ENCODE measurements around the gene RPRD1A. TPM values are rescaled to one million over a fixed set of nuclear protein-coding genes. Genes with fewer than 3 reads are reported as not detected.
A peak's percentile ranks its signal among the peaks of the same experiment; 100 is the strongest.
"Not testable (repeated sequence)": the region's sequence is repeated elsewhere in the genome, so short reads cannot be mapped to it uniquely, and the experiment has no call there.

Gene RPRD1A
- total RNA-seq, 1 donor from 2014 or later: 62.6 TPM

GRCh38 chr18:36083729-36084128 lies 16.4 kb upstream of the RPRD1A start:
- Mint-ChIP-seq H3K27ac (ENCODE audit: unreplicated experiment) (no peak overlapping the region), H3K36me3 (ENCODE audit: low read depth, unreplicated experiment) (no peaks in the 10 kb centered on the region), H3K4me3 (ENCODE audit: unreplicated experiment) (no peak overlapping the region), H3K4me1 (ENCODE audit: low read depth, unreplicated experiment) (peaks cover 11% of the 10 kb centered on the region), H3K27me3 (ENCODE audit: low read depth, unreplicated experiment) (no peaks in the 10 kb centered on the region), H3K9me3 (ENCODE audit: unreplicated experiment) (peaks cover 16% of the 10 kb centered on the region)
- no peaks in the 10 kb centered on the region for H3K27me3 ChIP-seq (ENCODE audit: insufficient read depth, low read length)
- no peaks in the 10 kb centered on the region for H3K9me3 ChIP-seq (ENCODE audit: insufficient read depth, low read depth, low read length)
- H2AFZ ChIP-seq (ENCODE audit: low read depth, low read length): no peak overlapping the region
- H3K4me1 ChIP-seq (ENCODE audit: insufficient read depth, low read length): no peaks in the 10 kb centered on the region
- FAIRE-seq: no peak
- H3K27ac ChIP-seq (ENCODE audit: low read depth, low read length): no peak overlapping the region
- DNase-seq (ENCODE audit: low read depth): no peak
- H3K79me2 ChIP-seq (ENCODE audit: insufficient read depth, low read length): no peaks in the 10 kb centered on the region
- TF ChIP-seq EZH2 (IDR thresholded peaks at IDR 0.05; ENCODE audit: insufficient read depth, low read length) (no peak), CTCF (IDR thresholded peaks at IDR 0.05; ENCODE audit: insufficient read depth, low read depth, low read length) (no peak)
- no peaks in the 10 kb centered on the region for H3K36me3 ChIP-seq (ENCODE audit: insufficient read depth, low read length)
- H3K4me2 ChIP-seq (ENCODE audit: low read length): no peak overlapping the region
- H3K4me3 ChIP-seq (ENCODE audit: insufficient read depth, low read depth, low read length): no peak overlapping the region
- no peaks in the 10 kb centered on the region for H4K20me1 ChIP-seq (ENCODE audit: insufficient read depth, low read length)
- no peak overlapping the region for H3K9ac ChIP-seq (ENCODE audit: low read length)

- not testable (repeated sequence) for H3K4me3 Mint-ChIP-seq (ENCODE audit: unreplicated experiment); H3K27ac ChIP-seq (ENCODE audit: low read depth, low read length); H3K27ac Mint-ChIP-seq (ENCODE audit: unreplicated experiment); H2AFZ ChIP-seq (ENCODE audit: low read depth, low read length); H3K27me3 Mint-ChIP-seq (ENCODE audit: low read depth, unreplicated experiment); H3K36me3 ChIP-seq (ENCODE audit: insufficient read depth, low read length); H3K36me3 Mint-ChIP-seq (ENCODE audit: low read depth, unreplicated experiment); H3K4me1 ChIP-seq (ENCODE audit: insufficient read depth, low read length); H3K27me3 ChIP-seq (ENCODE audit: insufficient read depth, low read length); H3K9me3 ChIP-seq (ENCODE audit: insufficient read depth, low read depth, low read length); H3K4me2 ChIP-seq (ENCODE audit: low read length); H4K20me1 ChIP-seq (ENCODE audit: insufficient read depth, low read length); H3K9ac ChIP-seq (ENCODE audit: low read length); DNase-seq (ENCODE audit: low read depth); H3K4me3 ChIP-seq (ENCODE audit: insufficient read depth, low read depth, low read length); FAIRE-seq; H3K79me2 ChIP-seq (ENCODE audit: insufficient read depth, low read length)
- Mint-ChIP-seq H3K4me1 (ENCODE audit: low read depth, unreplicated experiment) (peaks cover 13% of the 10 kb centered on the region), H3K9me3 (ENCODE audit: unreplicated experiment) (peaks cover 16% of the 10 kb centered on the region)
Observed at GRCh38 chr18:36081118-36081517, 13.8 kb upstream of the RPRD1A start.

GRCh38 chr18:36078751-36079529 lies 11.6 kb upstream of the RPRD1A start:
- Histone ChIP-seq H3K79me2 (ENCODE audit: insufficient read depth, low read length) (no peaks in the 10 kb centered on the region), H2AFZ (ENCODE audit: low read depth, low read length) (no peak overlapping the region), H3K9me3 (ENCODE audit: insufficient read depth, low read depth, low read length) (no peaks in the 10 kb centered on the region), H3K27me3 (ENCODE audit: insufficient read depth, low read length) (peaks cover 2% of the 10 kb centered on the region), H4K20me1 (ENCODE audit: insufficient read depth, low read length) (no peaks in the 10 kb centered on the region), H3K27ac (ENCODE audit: low read depth, low read length) (no peak overlapping the region), H3K9ac (ENCODE audit: low read length) (no peak overlapping the region), H3K4me1 (ENCODE audit: insufficient read depth, low read length) (no peaks in the 10 kb centered on the region), H3K36me3 (ENCODE audit: insufficient read depth, low read length) (no peaks in the 10 kb centered on the region), H3K4me3 (ENCODE audit: insufficient read depth, low read depth, low read length) (no peak overlapping the region), H3K4me2 (ENCODE audit: low read length) (peak overlapping the region; percentile 19)
- H3K27me3 Mint-ChIP-seq (ENCODE audit: low read depth, unreplicated experiment): no peaks in the 10 kb centered on the region
- DNase-seq (ENCODE audit: low read depth) (peak; percentile 82), FAIRE-seq (no peak)
- H3K4me3 Mint-ChIP-seq (ENCODE audit: unreplicated experiment): peak overlapping the region; percentile 64
- peak overlapping the region; percentile 91 for H3K27ac Mint-ChIP-seq (ENCODE audit: unreplicated experiment)
- H3K4me1 Mint-ChIP-seq (ENCODE audit: low read depth, unreplicated experiment): peaks cover 15% of the 10 kb centered on the region
- no peak for TF ChIP-seq CTCF (IDR thresholded peaks at IDR 0.05; ENCODE audit: insufficient read depth, low read depth, low read length)
- TF ChIP-seq EZH2 (IDR thresholded peaks at IDR 0.05; ENCODE audit: insufficient read depth, low read length): no peak
- H3K9me3 Mint-ChIP-seq (ENCODE audit: unreplicated experiment): peaks cover 12% of the 10 kb centered on the region
- H3K36me3 Mint-ChIP-seq (ENCODE audit: low read depth, unreplicated experiment): no peaks in the 10 kb centered on the region

- H3K4me3 Mint-ChIP-seq (ENCODE audit: unreplicated experiment): not testable (repeated sequence)
Observed at GRCh38 chr18:36077764-36078163, 10.4 kb upstream of the RPRD1A start.

More at GRCh38 chr18:36077764-36078163, 10.4 kb upstream of the RPRD1A start:
- H3K27me3 Mint-ChIP-seq (ENCODE audit: low read depth, unreplicated experiment); FAIRE-seq; H3K9me3 ChIP-seq (ENCODE audit: insufficient read depth, low read depth, low read length); H3K36me3 Mint-ChIP-seq (ENCODE audit: low read depth, unreplicated experiment); H3K4me1 ChIP-seq (ENCODE audit: insufficient read depth, low read length); H3K27me3 ChIP-seq (ENCODE audit: insufficient read depth, low read length); H3K4me3 ChIP-seq (ENCODE audit: insufficient read depth, low read depth, low read length); H3K4me2 ChIP-seq (ENCODE audit: low read length); DNase-seq (ENCODE audit: low read depth); H4K20me1 ChIP-seq (ENCODE audit: insufficient read depth, low read length); H3K9ac ChIP-seq (ENCODE audit: low read length); H2AFZ ChIP-seq (ENCODE audit: low read depth, low read length); H3K36me3 ChIP-seq (ENCODE audit: insufficient read depth, low read length); H3K79me2 ChIP-seq (ENCODE audit: insufficient read depth, low read length); H3K27ac ChIP-seq (ENCODE audit: low read depth, low read length); H3K27ac Mint-ChIP-seq (ENCODE audit: unreplicated experiment): not testable (repeated sequence)
- Mint-ChIP-seq H3K4me1 (ENCODE audit: low read depth, unreplicated experiment) (peaks cover 15% of the 10 kb centered on the region), H3K9me3 (ENCODE audit: unreplicated experiment) (peaks cover 12% of the 10 kb centered on the region)

Data from astrocyte (in vitro differentiated cells and primary cell).